ENCODE results near the gene TNS3. TPM values are rescaled to one million over a fixed set of nuclear protein-coding genes. Genes with fewer than 3 reads are reported as not detected.

Gene TNS3
- total RNA-seq, 1 experiment from 2014 or later = 143 TPM

DNA sequence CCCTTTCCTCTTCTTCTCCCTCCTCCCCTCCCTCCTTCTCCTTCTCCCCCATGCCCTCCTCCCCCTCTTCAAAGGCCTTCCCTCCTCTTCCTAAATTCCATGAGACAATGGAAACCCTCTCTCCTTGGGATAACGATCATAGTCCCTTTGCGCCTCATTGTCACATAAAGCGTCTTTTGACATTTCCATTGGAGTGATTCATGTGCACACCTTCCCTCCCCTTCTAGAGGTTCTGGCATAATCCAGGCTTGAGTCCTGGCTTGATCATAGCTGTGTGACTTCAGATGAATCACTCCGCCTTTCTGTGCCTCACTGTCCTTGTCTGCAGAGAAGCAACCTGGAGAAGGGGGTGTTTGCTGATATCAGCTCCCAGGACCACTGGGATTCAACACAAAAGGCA is 204.2 kb downstream of the TNS3 start:
- Histone ChIP-seq H4K20me1 (ENCODE audit: insufficient read depth) (peaks cover 97% of the 10 kb centered on the region), H3K9me2 (ENCODE audit: insufficient read depth) (no peaks in the 10 kb centered on the region), H3K4me3 (no peak overlapping the region), H2AFZ (no peak overlapping the region), H3K27ac (no peak overlapping the region), H3K27me3 (ENCODE audit: insufficient read depth, low read depth) (no peaks in the 10 kb centered on the region), H3K4me1 (replicated peaks; ENCODE audit: insufficient read depth) (peaks cover 14% of the 10 kb centered on the region), H3K79me2 (ENCODE audit: low read depth) (peaks cover 50% of the 10 kb centered on the region), H3F3A (ENCODE audit: insufficient read depth, low read depth) (peaks cover 71% of the 10 kb centered on the region), H3K36me3 (ENCODE audit: low read depth) (peaks cover 57% of the 10 kb centered on the region), H3K4me2 (no peak overlapping the region), H3K9me3 (ENCODE audit: insufficient read depth, low read depth) (no peaks in the 10 kb centered on the region)
- DNase-seq = no peak
- CTCF ChIA-PET = no interaction called here
- POLR2A ChIA-PET (ENCODE audit: unreplicated experiment) = no interaction called here
- TF ChIP-seq, protein P1, sequence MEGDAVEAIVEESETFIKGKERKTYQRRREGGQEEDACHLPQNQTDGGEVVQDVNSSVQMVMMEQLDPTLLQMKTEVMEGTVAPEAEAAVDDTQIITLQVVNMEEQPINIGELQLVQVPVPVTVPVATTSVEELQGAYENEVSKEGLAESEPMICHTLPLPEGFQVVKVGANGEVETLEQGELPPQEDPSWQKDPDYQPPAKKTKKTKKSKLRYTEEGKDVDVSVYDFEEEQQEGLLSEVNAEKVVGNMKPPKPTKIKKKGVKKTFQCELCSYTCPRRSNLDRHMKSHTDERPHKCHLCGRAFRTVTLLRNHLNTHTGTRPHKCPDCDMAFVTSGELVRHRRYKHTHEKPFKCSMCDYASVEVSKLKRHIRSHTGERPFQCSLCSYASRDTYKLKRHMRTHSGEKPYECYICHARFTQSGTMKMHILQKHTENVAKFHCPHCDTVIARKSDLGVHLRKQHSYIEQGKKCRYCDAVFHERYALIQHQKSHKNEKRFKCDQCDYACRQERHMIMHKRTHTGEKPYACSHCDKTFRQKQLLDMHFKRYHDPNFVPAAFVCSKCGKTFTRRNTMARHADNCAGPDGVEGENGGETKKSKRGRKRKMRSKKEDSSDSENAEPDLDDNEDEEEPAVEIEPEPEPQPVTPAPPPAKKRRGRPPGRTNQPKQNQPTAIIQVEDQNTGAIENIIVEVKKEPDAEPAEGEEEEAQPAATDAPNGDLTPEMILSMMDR (conservative IDR thresholded peaks at IDR 0.05) = no peak
- TF ChIP-seq EZH2 (IDR thresholded peaks at IDR 0.05; ENCODE audit: low read depth) = no peak
- intact Hi-C loops (cut with micrococcal nuclease; ENCODE audit: unreplicated experiment) = no loop called here
- no TSS peak for BruUV-seq (replicated peaks)

DNA sequence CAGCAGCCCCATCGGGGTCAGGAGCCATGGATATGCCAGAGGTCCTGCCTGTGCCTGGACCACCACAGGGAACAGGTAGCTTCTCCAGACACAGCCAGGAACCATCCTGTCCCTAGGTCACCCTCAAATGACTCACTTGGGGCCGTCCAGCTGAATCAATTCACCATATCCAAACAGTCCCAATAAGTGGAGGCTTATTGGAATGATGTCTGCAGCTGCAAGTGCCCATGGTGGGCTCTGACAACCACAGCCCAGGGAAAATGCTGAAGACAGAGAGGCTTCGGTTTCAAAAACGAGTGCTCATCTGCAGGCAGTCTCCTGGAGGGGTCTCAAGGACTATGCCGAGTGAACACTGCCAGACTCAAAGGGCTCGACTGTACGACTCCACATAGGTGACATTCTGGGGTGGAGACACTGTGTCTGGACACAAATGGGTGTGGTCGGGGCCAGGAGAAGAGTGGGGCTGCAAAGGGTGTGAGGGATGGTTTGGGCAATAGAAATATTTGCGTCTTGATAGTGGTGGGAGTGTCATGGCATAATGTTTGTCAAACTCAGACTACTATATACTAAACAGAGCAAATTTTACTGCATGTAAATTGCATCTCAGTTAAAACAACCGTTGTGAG is 204.8 kb downstream of the TNS3 start:
- Histone ChIP-seq H4K20me1 (ENCODE audit: insufficient read depth) (peaks cover 98% of the 10 kb centered on the region), H2AFZ (no peak overlapping the region), H3K4me3 (no peak overlapping the region), H3K4me2 (no peak overlapping the region), H3K27me3 (ENCODE audit: insufficient read depth, low read depth) (no peaks in the 10 kb centered on the region), H3K27ac (no peak overlapping the region), H3K9me2 (ENCODE audit: insufficient read depth) (no peaks in the 10 kb centered on the region), H3K9me3 (ENCODE audit: insufficient read depth, low read depth) (no peaks in the 10 kb centered on the region), H3K4me1 (replicated peaks; ENCODE audit: insufficient read depth) (peaks cover 14% of the 10 kb centered on the region), H3K79me2 (ENCODE audit: low read depth) (peaks cover 56% of the 10 kb centered on the region), H3F3A (ENCODE audit: insufficient read depth, low read depth) (peaks cover 71% of the 10 kb centered on the region), H3K36me3 (ENCODE audit: low read depth) (peaks cover 60% of the 10 kb centered on the region)
- BruUV-seq (replicated peaks) = no TSS peak
- ChIA-PET POLR2A (ENCODE audit: unreplicated experiment) (no interaction called here), CTCF (no interaction called here)
- intact Hi-C loops (cut with micrococcal nuclease; ENCODE audit: unreplicated experiment) = no loop called here
- no peak for DNase-seq
- TF ChIP-seq, protein P1 (conservative IDR thresholded peaks at IDR 0.05) = no peak
- no peak for TF ChIP-seq EZH2 (IDR thresholded peaks at IDR 0.05; ENCODE audit: low read depth)

DNA sequence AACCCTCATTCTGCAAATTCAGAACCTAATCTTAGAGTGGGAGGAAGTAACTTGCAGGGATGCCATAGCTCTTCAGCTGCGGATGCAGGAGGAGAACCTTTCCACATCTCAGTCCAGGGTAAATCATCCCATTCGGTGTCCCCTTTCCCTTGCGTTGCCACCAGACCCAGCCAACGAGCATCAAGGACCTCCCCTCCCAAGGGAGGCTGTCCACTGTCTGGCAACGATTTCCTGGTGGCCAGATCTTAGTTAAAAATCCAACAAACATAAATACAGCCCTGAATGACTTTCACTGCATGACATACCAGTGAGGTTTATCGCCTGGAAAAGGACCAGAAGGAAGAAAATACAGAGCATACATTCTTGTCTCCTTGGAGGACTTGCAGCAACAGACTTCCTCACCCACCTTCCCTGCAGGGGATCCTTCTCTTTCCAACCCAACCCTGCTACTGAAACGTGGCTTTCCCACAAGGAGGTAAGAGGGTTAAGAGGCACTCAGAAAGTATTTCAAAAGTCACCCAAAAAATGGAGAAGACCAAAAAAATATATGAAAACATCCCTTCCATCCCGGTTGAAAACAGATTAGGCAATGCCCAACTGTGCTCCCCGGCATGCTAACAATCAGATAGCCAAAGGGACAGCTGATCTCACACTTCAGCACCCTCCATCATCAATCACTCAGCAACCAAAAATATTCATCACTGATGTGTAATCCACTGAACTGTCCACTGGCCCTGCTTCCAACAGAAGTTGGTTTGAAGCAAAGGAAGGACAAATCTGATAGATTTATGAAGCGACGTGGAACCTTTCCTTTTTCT is 206.6 kb downstream of the TNS3 start:
- Histone ChIP-seq H2AFZ (no peak overlapping the region), H3K27me3 (ENCODE audit: insufficient read depth, low read depth) (no peaks in the 10 kb centered on the region), H3K9me2 (ENCODE audit: insufficient read depth) (no peaks in the 10 kb centered on the region), H3K9me3 (ENCODE audit: insufficient read depth, low read depth) (no peaks in the 10 kb centered on the region), H3F3A (ENCODE audit: insufficient read depth, low read depth) (peaks cover 74% of the 10 kb centered on the region), H3K79me2 (ENCODE audit: low read depth) (peaks cover 62% of the 10 kb centered on the region), H3K36me3 (ENCODE audit: low read depth) (peaks cover 57% of the 10 kb centered on the region), H3K4me2 (no peak overlapping the region), H3K27ac (no peak overlapping the region), H3K4me3 (no peak overlapping the region), H4K20me1 (ENCODE audit: insufficient read depth) (peaks cover 98% of the 10 kb centered on the region), H3K4me1 (replicated peaks; ENCODE audit: insufficient read depth) (no peaks in the 10 kb centered on the region)
- ChIA-PET POLR2A (ENCODE audit: unreplicated experiment) (no interaction called here), CTCF (no interaction called here)
- no peak for TF ChIP-seq EZH2 (IDR thresholded peaks at IDR 0.05; ENCODE audit: low read depth)
- TF ChIP-seq, protein P1 (conservative IDR thresholded peaks at IDR 0.05) = no peak
- intact Hi-C loops (cut with micrococcal nuclease; ENCODE audit: unreplicated experiment) = no loop called here
- DNase-seq = no peak
- BruUV-seq (replicated peaks) = no TSS peak
